K562 (cell line): ENCODE data around the gene HYAL1. TPM values are rescaled to one million over a fixed set of nuclear protein-coding genes. Genes with fewer than 3 reads are reported as not detected.

Experiments
- ARID2 ChIP-seq: fragments of 450-650 bp; IDR thresholded peaks from 2 replicates; pipeline ENCODE4 v1.6.1; 2017; ENCODE audit warnings: antibody characterized with exemption, mild to moderate bottlenecking
- CHCHD3 ChIP-seq: fragments of 250-450 bp; sonication (Bioruptor Pico); IDR thresholded peaks from 2 replicates; pipeline ENCODE4 v2.1.2; 2022; ENCODE audit warnings: mild to moderate bottlenecking
- ELF2 ChIP-seq: fragments of 250-450 bp; sonication (Bioruptor Pico); IDR thresholded peaks from 2 replicates; pipeline ENCODE4 v1.5.0; 2021; ENCODE audit warnings: mild to moderate bottlenecking
- HMG20A ChIP-seq: fragments of 450-650 bp; formaldehyde crosslinking; conservative IDR thresholded peaks from 2 replicates; pipeline ENCODE4 v1.4.0; 2020; ENCODE audit warnings: mild to moderate bottlenecking, mixed read lengths
- IFI16 ChIP-seq: fragments of 250-450 bp; sonication (Bioruptor Pico); IDR thresholded peaks from 2 replicates; pipeline ENCODE4 v2.1.2; 2022; ENCODE audit warnings: mild to moderate bottlenecking, inconsistent platforms
- KLF13 ChIP-seq: fragments of 450-650 bp; IDR thresholded peaks from 2 replicates; pipeline ENCODE4 v1.6.1; 2016; ENCODE audit warnings: missing genetic modification characterization, low read depth, mild to moderate bottlenecking, missing compliant biosample characterization, moderate library complexity, borderline replicate concordance
- NEUROD1 ChIP-seq: fragments of 150-350 bp; IDR thresholded peaks from 2 replicates; pipeline ENCODE4 v1.6.1; 2014; ENCODE audit warnings: borderline replicate concordance, low read length, low read depth; ENCODE audit not compliant: partially characterized antibody
- OTX1 ChIP-seq: fragments of 450-650 bp; formaldehyde crosslinking; IDR thresholded peaks from 2 replicates; pipeline ENCODE4 v1.4.0; 2022; ENCODE audit warnings: mild to moderate bottlenecking
- POLR2AphosphoS5 ChIP-seq: IDR thresholded peaks from 2 replicates; pipeline ENCODE4 v1.6.1; 2011; ENCODE audit warnings: mild to moderate bottlenecking, low read depth, low read length, moderate library complexity; ENCODE audit not compliant: control insufficient read depth, insufficient read depth
- RAD51 ChIP-seq: fragments of 450-650 bp; IDR thresholded peaks from 2 replicates; pipeline ENCODE4 v1.7.1; 2016; ENCODE audit warnings: low read depth, mild to moderate bottlenecking, borderline replicate concordance
- RBM15 ChIP-seq: fragments of 200-400 bp; formaldehyde crosslinking; IDR thresholded peaks from 2 replicates; pipeline ENCODE4 v1.6.1; 2018; ENCODE audit warnings: mild to moderate bottlenecking, low read length, moderate library complexity; ENCODE audit not compliant: insufficient read depth
- SLC30A9 ChIP-seq: fragments of 250-450 bp; sonication (Bioruptor Pico); IDR thresholded peaks from 2 replicates; pipeline ENCODE4 v1.8.0; 2022; ENCODE audit warnings: mild to moderate bottlenecking, moderate library complexity
- SMAD3 ChIP-seq: fragments of 450-650 bp; formaldehyde crosslinking; conservative IDR thresholded peaks from 2 replicates; pipeline ENCODE4 v1.4.0; 2020; ENCODE audit warnings: mild to moderate bottlenecking
- TCF7L2 ChIP-seq: fragments of 150-350 bp; IDR thresholded peaks from 2 replicates; pipeline ENCODE4 v1.6.1; 2016; ENCODE audit warnings: low read depth, mild to moderate bottlenecking, low read length, moderate library complexity
- YBX1 ChIP-seq: fragments of 450-650 bp; IDR thresholded peaks from 2 replicates; pipeline ENCODE4 v1.7.1; 2016; ENCODE audit warnings: mild to moderate bottlenecking
- ZFP36 ChIP-seq: fragments of 150-350 bp; IDR thresholded peaks from 2 replicates; pipeline ENCODE4 v1.6.1; 2018; ENCODE audit warnings: low read length, low read depth; ENCODE audit not compliant: partially characterized antibody
- ZKSCAN8 ChIP-seq: fragments of 200-800 bp; sonication (Bioruptor generic); IDR thresholded peaks from 2 replicates; pipeline ENCODE4 v1.6.1; 2016; ENCODE audit warnings: missing genetic modification characterization, missing compliant biosample characterization
- ZNF165 ChIP-seq: fragments of 250-450 bp; sonication (Bioruptor Pico); IDR thresholded peaks from 2 replicates; pipeline ENCODE4 v1.4.0; 2020; ENCODE audit warnings: borderline replicate concordance
- ZNF217 ChIP-seq: sonication (generic); formaldehyde crosslinking; IDR thresholded peaks from 2 replicates; pipeline ENCODE4 v1.8.0; 2022; ENCODE audit warnings: mild to moderate bottlenecking, missing genetic modification reagents
- ZNF384 ChIP-seq: IDR thresholded peaks from 2 replicates; pipeline ENCODE4 v1.6.1; 2012; ENCODE audit warnings: low read depth, low read length, improper control_type of control experiment
- ZNF699 ChIP-seq: fragments of 250-450 bp; sonication (Bioruptor Pico); IDR thresholded peaks from 2 replicates; pipeline ENCODE4 v1.8.0; 2021; ENCODE audit warnings: mild to moderate bottlenecking, moderate library complexity; ENCODE audit not compliant: insufficient replicate concordance
- polyA plus RNA-seq, 8 experiments: library from polyadenylated mRNA; depleted of rRNA in 4 of 8; stranded (reverse) in 5 of 8; unstranded in 3 of 8; fragments of >200 nt; fragmentation: Nextera tagmentation in 2 of 8; fragmentation: Illumina TruSeq in 1 of 8; extraction: Ambion mirVana in 2 of 8; extraction: Trizol in 1 of 8; gene quantifications; 2 replicates each; pipeline versions ENCODE4 v1.2.1 to v1.2.3, GENCODE V29; 2011 to 2014; ENCODE audit warnings: inconsistent platforms in 1 of 8, missing spikeins in 1 of 8
- total RNA-seq, 7 experiments: library from RNA; depleted of rRNA in 6 of 7; stranded (reverse); fragments of >200 nt in 6 of 7; fragmentation: Illumina TruSeq in 2 of 7; extraction: Trizol in 2 of 7; gene quantifications; 2 replicates each; pipeline versions ENCODE4 v1.2.1 to v1.2.3, GENCODE V29; 2011 to 2021; ENCODE audit warnings: low replicate concordance in 1 of 7
- TF ChIP-seq, protein P1 (sequence below), 2 experiments: IDR thresholded peaks; 2 replicates each; pipeline ENCODE4 v1.6.1; 2011; ENCODE audit warnings: borderline replicate concordance in 1 of 2, control low read depth in 1 of 2, low read depth in 1 of 2, low read length in 1 of 2, mild to moderate bottlenecking in 1 of 2, mixed read lengths in 1 of 2, moderate library complexity in 1 of 2; ENCODE audit not compliant: insufficient read depth in 1 of 2, insufficient read length in 1 of 2, poor library complexity in 1 of 2, severe bottlenecking in 1 of 2; ENCODE audit errors: extremely low read depth in 1 of 2
- TF ChIP-seq, protein P2 (sequence below): fragments of 250-450 bp; sonication (Bioruptor Pico); IDR thresholded peaks from 2 replicates; pipeline ENCODE4 v1.5.0; 2021; ENCODE audit warnings: mild to moderate bottlenecking, borderline replicate concordance
- TF ChIP-seq, protein P3 (sequence below): sonication (generic); formaldehyde crosslinking; IDR thresholded peaks from 2 replicates; pipeline ENCODE4 v1.8.0; 2022; ENCODE audit warnings: mild to moderate bottlenecking, low read depth, missing genetic modification reagents

The HYAL1 gene
- total and polyA plus RNA-seq, 9 of the 15 experiments (the other 6 are each of a cell fraction or from before 2014, with no cell fraction given) = 1.4 to 8.5 (median 4.7) TPM

DNA sequence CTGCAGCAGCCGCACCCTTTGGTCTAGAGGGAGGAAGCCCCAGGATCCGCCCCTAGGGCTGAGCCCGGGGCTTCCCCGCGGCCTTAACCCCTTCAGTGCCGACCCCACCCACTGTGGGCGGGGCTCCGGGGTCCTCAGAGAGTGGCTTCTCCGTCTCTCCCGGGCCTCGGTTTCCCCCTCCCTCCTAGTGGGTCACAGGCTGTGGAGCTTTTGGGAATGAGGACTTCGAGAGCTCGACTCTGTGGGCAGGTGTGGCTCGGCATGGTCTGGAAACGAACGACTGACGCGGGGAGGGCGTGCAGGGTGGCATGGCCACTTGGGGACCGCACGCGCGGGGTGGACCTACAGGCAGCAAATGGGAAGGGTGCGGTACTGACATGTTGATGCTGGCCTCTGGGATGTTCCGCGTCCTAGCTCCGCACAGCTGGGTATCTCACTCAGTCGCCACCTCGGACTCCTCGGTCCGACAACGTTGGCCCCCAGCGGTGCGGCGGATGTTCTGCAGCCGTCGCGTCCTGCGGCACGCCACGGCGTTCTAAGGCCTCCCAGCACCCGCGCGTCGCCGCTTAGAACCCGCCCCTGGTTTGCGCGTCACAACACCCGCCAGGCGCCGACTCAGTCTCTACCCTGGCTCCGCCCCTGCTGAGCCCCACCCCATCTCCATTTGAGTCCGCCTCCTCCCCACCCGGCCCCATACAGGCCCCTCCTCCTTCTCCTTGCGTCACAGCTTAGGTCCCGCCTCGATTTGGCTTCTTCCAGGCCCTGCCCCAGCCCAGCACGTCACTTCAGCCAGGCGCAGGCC lies 4.3 kb downstream of the HYAL1 start, which contains the start of the genes HYAL3 and NAA80 (continued):
- TF ChIP-seq KLF13 (tag) (peak; percentile 71; the same call in 1 of the 2 replicates), POLR2AphosphoS5 (0 out of 2 replicates have a peak, but pooled peaks have one; percentile 15), ZNF165 (no peak), IFI16 (no peak), OTX1 (CRISPR knock-in tag) (no peak), ZNF217 (CRISPR knock-in tag) (no peak), ZFP36 (no peak), ELF2 (no peak), SMAD3 (CRISPR knock-in tag) (no peak), YBX1 (no peak), TCF7L2 (no peak), SLC30A9 (CRISPR knock-in tag) (no peak), RBM15 (no peak), ARID2 (no peak), CHCHD3 (CRISPR knock-in tag) (no peak), NEUROD1 (no peak), RAD51 (no peak), ZNF384 (no peak), HMG20A (CRISPR knock-in tag) (no peak), ZNF699 (CRISPR knock-in tag) (no peak), ZKSCAN8 (no peak)
- TF ChIP-seq, protein P1, sequence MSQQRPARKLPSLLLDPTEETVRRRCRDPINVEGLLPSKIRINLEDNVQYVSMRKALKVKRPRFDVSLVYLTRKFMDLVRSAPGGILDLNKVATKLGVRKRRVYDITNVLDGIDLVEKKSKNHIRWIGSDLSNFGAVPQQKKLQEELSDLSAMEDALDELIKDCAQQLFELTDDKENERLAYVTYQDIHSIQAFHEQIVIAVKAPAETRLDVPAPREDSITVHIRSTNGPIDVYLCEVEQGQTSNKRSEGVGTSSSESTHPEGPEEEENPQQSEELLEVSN (IDR thresholded peaks at IDR 0.05; ENCODE audit: borderline replicate concordance in 1 of 2, extremely low read depth in 1 of 2, insufficient read depth in 1 of 2, insufficient read length in 1 of 2, low read depth in 1 of 2, low read length in 1 of 2, poor library complexity in 1 of 2, severe bottlenecking in 1 of 2) = peak in 1 of 2 experiments; percentile 26
- TF ChIP-seq, protein P2, sequence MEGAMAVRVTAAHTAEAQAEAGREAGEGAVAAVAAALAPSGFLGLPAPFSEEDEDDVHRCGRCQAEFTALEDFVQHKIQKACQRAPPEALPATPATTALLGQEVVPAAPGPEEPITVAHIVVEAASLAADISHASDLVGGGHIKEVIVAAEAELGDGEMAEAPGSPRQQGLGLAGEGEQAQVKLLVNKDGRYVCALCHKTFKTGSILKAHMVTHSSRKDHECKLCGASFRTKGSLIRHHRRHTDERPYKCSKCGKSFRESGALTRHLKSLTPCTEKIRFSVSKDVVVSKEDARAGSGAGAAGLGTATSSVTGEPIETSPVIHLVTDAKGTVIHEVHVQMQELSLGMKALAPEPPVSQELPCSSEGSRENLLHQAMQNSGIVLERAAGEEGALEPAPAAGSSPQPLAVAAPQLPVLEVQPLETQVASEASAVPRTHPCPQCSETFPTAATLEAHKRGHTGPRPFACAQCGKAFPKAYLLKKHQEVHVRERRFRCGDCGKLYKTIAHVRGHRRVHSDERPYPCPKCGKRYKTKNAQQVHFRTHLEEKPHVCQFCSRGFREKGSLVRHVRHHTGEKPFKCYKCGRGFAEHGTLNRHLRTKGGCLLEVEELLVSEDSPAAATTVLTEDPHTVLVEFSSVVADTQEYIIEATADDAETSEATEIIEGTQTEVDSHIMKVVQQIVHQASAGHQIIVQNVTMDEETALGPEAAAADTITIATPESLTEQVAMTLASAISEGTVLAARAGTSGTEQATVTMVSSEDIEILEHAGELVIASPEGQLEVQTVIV = no peak
- TF ChIP-seq, protein P3, sequence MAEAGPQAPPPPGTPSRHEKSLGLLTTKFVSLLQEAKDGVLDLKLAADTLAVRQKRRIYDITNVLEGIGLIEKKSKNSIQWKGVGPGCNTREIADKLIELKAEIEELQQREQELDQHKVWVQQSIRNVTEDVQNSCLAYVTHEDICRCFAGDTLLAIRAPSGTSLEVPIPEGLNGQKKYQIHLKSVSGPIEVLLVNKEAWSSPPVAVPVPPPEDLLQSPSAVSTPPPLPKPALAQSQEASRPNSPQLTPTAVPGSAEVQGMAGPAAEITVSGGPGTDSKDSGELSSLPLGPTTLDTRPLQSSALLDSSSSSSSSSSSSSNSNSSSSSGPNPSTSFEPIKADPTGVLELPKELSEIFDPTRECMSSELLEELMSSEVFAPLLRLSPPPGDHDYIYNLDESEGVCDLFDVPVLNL (CRISPR knock-in tag) = 0 out of 2 replicates have a peak, but pooled peaks have one; percentile 41
